ENCODE measurements around the gene KLHL15.

- TF ChIP-seq CTCF (conservative IDR thresholded peaks at IDR 0.05; ENCODE audit: low read depth in 2 of 2): no peak
- no peak for TF ChIP-seq REST (IDR thresholded peaks at IDR 0.05; ENCODE audit: unreplicated experiment)
- TF ChIP-seq POLR2AphosphoS5 (IDR thresholded peaks at IDR 0.05; ENCODE audit: low read depth): no peak
- no peak for TF ChIP-seq ETS1 (IDR thresholded peaks at IDR 0.05)
- no peak for TF ChIP-seq ZNF331 (CRISPR knock-in tag; IDR thresholded peaks at IDR 0.05; ENCODE audit: low read depth)
- no peak for TF ChIP-seq EZH2 (IDR thresholded peaks at IDR 0.05; ENCODE audit: low read depth, unreplicated experiment)
Measured at GRCh38 chrX:24005867-24006266, 21.1 kb downstream of the KLHL15 start.

All from GM23338 (cell line).